ENCODE measurements around the gene CLSTN2.

Gene CLSTN2

GRCh38 chr3:140428380-140428779, 493.4 kb downstream of the CLSTN2 start:
- no peak overlapping the region for H3K4me3 ChIP-seq (ENCODE audit: low read depth, low read length)
- no peak for DNase-seq (ENCODE audit: low read depth)
- TF ChIP-seq, protein P1, sequence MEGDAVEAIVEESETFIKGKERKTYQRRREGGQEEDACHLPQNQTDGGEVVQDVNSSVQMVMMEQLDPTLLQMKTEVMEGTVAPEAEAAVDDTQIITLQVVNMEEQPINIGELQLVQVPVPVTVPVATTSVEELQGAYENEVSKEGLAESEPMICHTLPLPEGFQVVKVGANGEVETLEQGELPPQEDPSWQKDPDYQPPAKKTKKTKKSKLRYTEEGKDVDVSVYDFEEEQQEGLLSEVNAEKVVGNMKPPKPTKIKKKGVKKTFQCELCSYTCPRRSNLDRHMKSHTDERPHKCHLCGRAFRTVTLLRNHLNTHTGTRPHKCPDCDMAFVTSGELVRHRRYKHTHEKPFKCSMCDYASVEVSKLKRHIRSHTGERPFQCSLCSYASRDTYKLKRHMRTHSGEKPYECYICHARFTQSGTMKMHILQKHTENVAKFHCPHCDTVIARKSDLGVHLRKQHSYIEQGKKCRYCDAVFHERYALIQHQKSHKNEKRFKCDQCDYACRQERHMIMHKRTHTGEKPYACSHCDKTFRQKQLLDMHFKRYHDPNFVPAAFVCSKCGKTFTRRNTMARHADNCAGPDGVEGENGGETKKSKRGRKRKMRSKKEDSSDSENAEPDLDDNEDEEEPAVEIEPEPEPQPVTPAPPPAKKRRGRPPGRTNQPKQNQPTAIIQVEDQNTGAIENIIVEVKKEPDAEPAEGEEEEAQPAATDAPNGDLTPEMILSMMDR (IDR thresholded peaks at IDR 0.05; ENCODE audit: insufficient read depth, low read depth, low read length, missing control alignments) = no peak

DNA sequence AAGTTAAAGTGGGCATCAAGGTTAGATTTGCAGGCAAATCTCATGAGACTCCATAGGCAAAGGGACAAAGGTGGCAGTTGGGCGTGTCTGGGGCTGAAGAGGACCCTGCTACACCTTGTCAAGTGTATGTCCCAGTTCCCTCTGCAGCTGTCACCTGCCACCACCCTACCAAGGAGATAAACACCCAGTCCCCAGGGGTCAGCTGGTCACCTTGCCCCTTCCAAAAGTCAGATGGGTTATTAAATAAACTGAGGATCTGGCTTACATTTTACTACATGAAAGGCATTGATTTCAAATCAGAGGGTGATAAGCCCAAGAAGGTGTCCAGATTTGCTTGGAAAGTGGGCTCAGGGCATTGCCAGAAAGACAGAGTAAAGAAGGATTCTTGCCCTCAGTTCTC, 494.8 kb downstream of the CLSTN2 start:
- H3K4me3 ChIP-seq (ENCODE audit: low read depth, low read length) = no peak overlapping the region
- TF ChIP-seq, protein P1 (IDR thresholded peaks at IDR 0.05; ENCODE audit: insufficient read depth, low read depth, low read length, missing control alignments) = no peak
- no peak for DNase-seq (ENCODE audit: low read depth)

GRCh38 chr3:140430494-140430893, 495.5 kb downstream of the CLSTN2 start:
- DNase-seq (ENCODE audit: low read depth) = no peak
- TF ChIP-seq, protein P1 (IDR thresholded peaks at IDR 0.05; ENCODE audit: insufficient read depth, low read depth, low read length, missing control alignments) = no peak
- H3K4me3 ChIP-seq (ENCODE audit: low read depth, low read length) = no peak overlapping the region

- DNase-seq (ENCODE audit: low read depth) = no peak
- TF ChIP-seq, protein P1 (IDR thresholded peaks at IDR 0.05; ENCODE audit: insufficient read depth, low read depth, low read length, missing control alignments) = no peak
- H3K4me3 ChIP-seq (ENCODE audit: low read depth, low read length) = no peak overlapping the region
These were observed 497.3 kb downstream of the CLSTN2 start for GRCh38 chr3:140432229-140432669.

DNA sequence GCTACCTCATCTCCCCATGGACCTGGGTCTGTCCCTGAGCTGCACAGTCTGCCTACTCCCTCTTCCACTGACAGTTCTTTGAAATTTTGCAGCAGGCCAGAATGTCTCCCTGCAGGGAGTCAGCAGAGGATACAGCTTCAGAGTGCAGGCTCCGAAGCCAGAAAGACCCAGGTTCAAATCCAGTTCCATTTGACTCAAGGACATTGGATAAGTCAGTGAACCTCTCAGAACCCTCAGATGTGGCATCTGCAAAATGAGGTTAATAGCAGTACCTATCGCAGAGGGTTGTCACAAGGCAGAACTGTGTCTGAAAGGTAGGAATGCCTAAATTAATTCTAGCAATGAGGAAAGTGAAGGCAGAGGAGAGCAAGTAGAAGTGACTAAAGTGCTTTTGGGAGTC, 498.4 kb downstream of the CLSTN2 start:
- TF ChIP-seq, protein P1 (IDR thresholded peaks at IDR 0.05; ENCODE audit: insufficient read depth, low read depth, low read length, missing control alignments) = no peak

GRCh38 chr3:140434261-140434905, 499.4 kb downstream of the CLSTN2 start:
- no peak for DNase-seq (ENCODE audit: low read depth)
- no peak overlapping the region for H3K4me3 ChIP-seq (ENCODE audit: low read depth, low read length)
- TF ChIP-seq, protein P1 (IDR thresholded peaks at IDR 0.05; ENCODE audit: insufficient read depth, low read depth, low read length, missing control alignments) = no peak

More for the DNA sequence above, 498.4 kb downstream of the CLSTN2 start:
- H3K4me3 ChIP-seq (ENCODE audit: low read depth, low read length) = no peak overlapping the region
- DNase-seq (ENCODE audit: low read depth) = no peak

DNA sequence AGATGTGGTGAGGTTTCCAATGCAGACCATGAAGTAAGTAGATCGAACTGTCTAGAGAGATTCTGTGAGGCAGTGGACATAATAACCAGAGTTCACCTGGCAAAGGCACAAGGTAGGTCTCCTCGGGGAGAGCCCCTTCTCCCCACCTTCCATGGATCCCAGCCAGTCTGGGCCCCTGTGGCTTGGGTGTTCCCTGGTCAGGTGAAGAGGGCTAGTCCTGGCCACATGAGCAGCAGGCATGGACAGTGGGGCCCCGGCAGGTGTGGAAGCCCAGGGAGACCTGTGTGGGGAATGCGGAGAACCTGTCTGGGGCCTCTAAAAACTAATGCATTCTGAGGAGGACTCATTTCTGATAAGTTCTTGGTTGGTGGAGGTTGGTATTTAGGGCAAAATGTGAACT, 501.4 kb downstream of the CLSTN2 start:
- no peak overlapping the region for H3K4me3 ChIP-seq (ENCODE audit: low read depth, low read length)
- DNase-seq (ENCODE audit: low read depth) = no peak
- TF ChIP-seq, protein P1 (IDR thresholded peaks at IDR 0.05; ENCODE audit: insufficient read depth, low read depth, low read length, missing control alignments) = no peak
